Mesenchymal stem cell (in vitro differentiated cells and primary cell): ENCODE measurements around the gene TBK1.

Source experiments
- DNase-seq: peaks from one replicate; pipeline ENCODE4 v3.0.0-alpha.2; 2013
- H2AFZ ChIP-seq: one replicate; pipeline ENCODE4 v1.6.1; 2013; ENCODE audit warnings: low read depth, mild to moderate bottlenecking, control low read depth, inconsistent platforms, low read length, moderate library complexity
- H2AK5ac ChIP-seq: 2 replicates; pipeline ENCODE4 v1.6.1; 2013; ENCODE audit warnings: low read length, moderate library complexity, mild to moderate bottlenecking, inconsistent platforms; ENCODE audit not compliant: severe bottlenecking
- H2BK120ac ChIP-seq: one replicate; pipeline ENCODE4 v1.6.1; 2013; ENCODE audit warnings: low read depth, mild to moderate bottlenecking, inconsistent platforms, low read length, moderate library complexity
- H2BK12ac ChIP-seq, 2 experiments: one replicate each; pipeline ENCODE4 v1.6.1; 2013; ENCODE audit warnings: inconsistent platforms in 2 of 2, low read length in 2 of 2, mild to moderate bottlenecking in 2 of 2, moderate library complexity in 2 of 2, control low read depth in 1 of 2
- H2BK15ac ChIP-seq: one replicate; pipeline ENCODE4 v1.6.1; 2013; ENCODE audit warnings: mild to moderate bottlenecking, low read depth, inconsistent platforms; ENCODE audit not compliant: poor library complexity, severe bottlenecking
- H2BK5ac ChIP-seq: 2 replicates; pipeline ENCODE4 v1.6.1; 2013; ENCODE audit warnings: low read depth, mild to moderate bottlenecking, low read length, control low read depth, inconsistent platforms; ENCODE audit not compliant: poor library complexity, severe bottlenecking
- H3K14ac ChIP-seq, 2 experiments: one replicate each; pipeline ENCODE4 v1.6.1; 2013; ENCODE audit warnings: inconsistent platforms in 2 of 2, low read length in 2 of 2, control low read depth in 1 of 2, mild to moderate bottlenecking in 1 of 2, moderate library complexity in 1 of 2
- H3K18ac ChIP-seq, 2 experiments: one replicate each; pipeline ENCODE4 v1.6.1; 2013; ENCODE audit warnings: inconsistent platforms in 2 of 2, low read length in 2 of 2, control low read depth in 1 of 2, low read depth in 1 of 2, mild to moderate bottlenecking in 1 of 2
- H3K23ac ChIP-seq, 2 experiments: one replicate each; pipeline ENCODE4 v1.6.1; 2013; ENCODE audit warnings: inconsistent platforms in 2 of 2, low read length in 2 of 2, mild to moderate bottlenecking in 2 of 2, moderate library complexity in 2 of 2, control low read depth in 1 of 2
- H3K27ac ChIP-seq: 2 replicates; pipeline ENCODE4 v1.5.1; 2013; ENCODE audit warnings: mild to moderate bottlenecking, moderate library complexity, low read length, control low read depth, inconsistent platforms; ENCODE audit not compliant: poor library complexity, severe bottlenecking
- H3K27me3 ChIP-seq, 2 experiments: 2 replicates each; pipeline versions ENCODE4 v1.6.1 to v1.7.0; 2013; ENCODE audit warnings: low read length in 2 of 2, mild to moderate bottlenecking in 2 of 2, moderate library complexity in 2 of 2, control low read depth in 1 of 2, inconsistent platforms in 1 of 2; ENCODE audit not compliant: control insufficient read depth in 1 of 2, insufficient read depth in 1 of 2
- H3K36me3 ChIP-seq, 2 experiments: 2 replicates each; pipeline versions ENCODE4 v1.6.1 to v1.7.0; 2013; ENCODE audit warnings: low read length in 2 of 2, control low read depth in 1 of 2, inconsistent platforms in 1 of 2, low read depth in 1 of 2, mild to moderate bottlenecking in 1 of 2; ENCODE audit not compliant: insufficient read depth in 2 of 2, control insufficient read depth in 1 of 2
- H3K4ac ChIP-seq, 2 experiments: one replicate each; pipeline ENCODE4 v1.6.1; 2013; ENCODE audit warnings: inconsistent platforms in 2 of 2, low read length in 2 of 2, mild to moderate bottlenecking in 2 of 2, moderate library complexity in 2 of 2, control low read depth in 1 of 2, low read depth in 1 of 2
- H3K4me1 ChIP-seq: 2 replicates; pipeline ENCODE4 v1.6.1; 2013; ENCODE audit warnings: low read depth, low read length, control low read depth; ENCODE audit not compliant: control insufficient read depth, insufficient read depth
- H3K4me2 ChIP-seq: 2 replicates; pipeline ENCODE4 v1.6.1; 2013; ENCODE audit warnings: low read length, mild to moderate bottlenecking, inconsistent platforms; ENCODE audit not compliant: poor library complexity, severe bottlenecking
- H3K4me3 ChIP-seq, 2 experiments: 2 replicates each; pipeline versions ENCODE4 v1.5.1 to v1.7.0; 2013; ENCODE audit warnings: low read length in 2 of 2, mild to moderate bottlenecking in 2 of 2, control low read depth in 1 of 2, low read depth in 1 of 2; ENCODE audit not compliant: insufficient read depth in 1 of 2
- H3K79me1 ChIP-seq: replicated peaks from 2 replicates; pipeline ENCODE4 v1.6.1; 2013; ENCODE audit warnings: mild to moderate bottlenecking, control low read depth, low read length, inconsistent platforms; ENCODE audit not compliant: poor library complexity, severe bottlenecking
- H3K9ac ChIP-seq: 2 replicates; pipeline ENCODE4 v1.7.0; 2013; ENCODE audit warnings: mild to moderate bottlenecking, low read length, moderate library complexity
- H3K9me3 ChIP-seq: 2 replicates; pipeline ENCODE4 v1.7.0; 2013; ENCODE audit warnings: mild to moderate bottlenecking, low read length; ENCODE audit not compliant: control insufficient read depth
- H4K8ac ChIP-seq: one replicate; pipeline ENCODE4 v1.6.1; 2013; ENCODE audit warnings: inconsistent platforms, mild to moderate bottlenecking, low read length, moderate library complexity
- H4K91ac ChIP-seq: one replicate; pipeline ENCODE4 v1.6.1; 2013; ENCODE audit warnings: mild to moderate bottlenecking, low read length, inconsistent platforms
- WGBS: methylation state at CpG from one replicate; pipeline ENCODE4 v1.1.7; 2013; ENCODE audit warnings: mixed read lengths; 5-methylcytosine and 5-hydroxymethylcytosine counted together

TBK1 gene

DNA sequence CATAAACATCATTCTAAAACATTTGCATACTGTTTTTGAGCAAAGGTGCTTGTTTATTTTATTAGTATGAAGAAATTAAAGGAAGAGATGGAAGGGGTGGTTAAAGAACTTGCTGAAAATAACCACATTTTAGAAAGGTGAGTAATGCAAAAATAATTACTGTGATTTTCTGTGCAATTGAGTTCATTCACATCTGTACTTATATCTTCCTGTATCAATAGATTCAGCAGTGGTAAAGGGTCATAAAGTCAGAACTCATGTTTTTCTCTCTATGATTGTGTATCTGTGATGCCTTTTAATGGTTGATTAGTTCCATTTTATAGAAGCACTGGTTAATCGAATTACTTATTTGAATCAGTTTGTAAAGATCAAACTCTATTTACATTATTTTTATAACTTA lies 46.0 kb downstream of the TBK1 start:
- Histone ChIP-seq H4K91ac (no peak overlapping the region), H3K9ac (no peak overlapping the region), H2BK12ac (no peak overlapping the region), H3K9me3 (no peaks in the 10 kb centered on the region), H3K4ac (no peak overlapping the region), H3K4me1 (no peaks in the 10 kb centered on the region), H2BK15ac (no peak overlapping the region), H2BK5ac (no peak overlapping the region), H3K27me3 (no peaks in the 10 kb centered on the region), H3K14ac (no peak overlapping the region), H3K79me1 (peaks cover 2% of the 10 kb centered on the region), H2AFZ (no peak overlapping the region), H3K18ac (no peak overlapping the region), H3K27ac (no peak overlapping the region), H3K36me3 (peaks cover 18 to 91% of the 10 kb centered on the region in 2 experiments), H3K4me2 (no peak overlapping the region), H2BK120ac (no peak overlapping the region), H3K23ac (no peak overlapping the region), H3K4me3 (no peak overlapping the region), H2AK5ac (no peak overlapping the region), H4K8ac (no peak overlapping the region)
- WGBS, result no CpG with 5 or more reads among the region's 1 CpG
- no peak for DNase-seq

DNA sequence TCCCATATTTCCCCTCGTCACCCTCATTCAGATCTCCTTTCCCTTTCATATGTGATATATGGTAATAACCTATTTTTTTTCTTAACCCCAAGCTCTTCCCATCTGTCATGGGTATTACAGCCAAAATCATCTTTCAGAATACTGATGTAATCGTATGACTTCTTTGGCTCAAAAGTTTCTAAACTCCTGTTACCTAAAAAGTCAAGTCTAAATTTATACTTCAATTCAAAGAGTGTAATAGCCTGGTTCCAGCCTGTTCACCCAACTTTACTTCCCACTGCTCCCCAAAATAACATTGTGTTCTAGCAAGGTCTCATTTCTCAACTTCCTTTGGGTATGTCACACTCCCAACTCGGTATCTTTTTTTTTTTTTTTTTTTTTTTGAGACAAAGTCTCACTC lies 48.5 kb downstream of the TBK1 start:
- Histone ChIP-seq H3K9ac (no peak overlapping the region), H2BK5ac (no peak overlapping the region), H3K36me3 (peaks cover 12 to 69% of the 10 kb centered on the region in 2 experiments), H3K79me1 (peaks cover under 1% of the 10 kb centered on the region), H4K8ac (no peak overlapping the region), H3K27ac (no peak overlapping the region), H2AK5ac (no peak overlapping the region), H2AFZ (no peak overlapping the region), H3K4me3 (no peak overlapping the region), H2BK12ac (no peak overlapping the region), H3K9me3 (no peaks in the 10 kb centered on the region), H3K14ac (no peak overlapping the region), H2BK15ac (no peak overlapping the region), H3K27me3 (no peaks in the 10 kb centered on the region), H3K23ac (no peak overlapping the region), H4K91ac (no peak overlapping the region), H3K4me1 (no peaks in the 10 kb centered on the region), H3K4ac (no peak overlapping the region), H3K18ac (no peak overlapping the region), H3K4me2 (no peak overlapping the region), H2BK120ac (no peak overlapping the region)
- DNase-seq, result no peak
- 94% methylated on average over 2 of the region's 3 CpGs for WGBS

DNA sequence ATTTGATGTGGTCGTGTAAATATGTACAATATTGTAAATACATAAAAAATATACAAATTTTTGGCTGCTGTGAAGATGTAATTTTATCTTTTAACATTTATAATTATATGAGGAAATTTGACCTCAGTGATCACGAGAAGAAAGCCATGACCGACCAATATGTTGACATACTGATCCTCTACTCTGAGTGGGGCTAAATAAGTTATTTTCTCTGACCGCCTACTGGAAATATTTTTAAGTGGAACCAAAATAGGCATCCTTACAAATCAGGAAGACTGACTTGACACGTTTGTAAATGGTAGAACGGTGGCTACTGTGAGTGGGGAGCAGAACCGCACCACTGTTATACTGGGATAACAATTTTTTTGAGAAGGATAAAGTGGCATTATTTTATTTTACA lies 49.6 kb downstream of the TBK1 start:
- H3K9me3 ChIP-seq, result no peaks in the 10 kb centered on the region
- H3K9ac ChIP-seq, result no peak overlapping the region
- no peak overlapping the region for H2AFZ ChIP-seq
- H3K4me2 ChIP-seq, result no peak overlapping the region
- no peaks in the 10 kb centered on the region for H3K27me3 ChIP-seq
- WGBS, result 97% methylated on average over 5 of the region's 7 CpGs
- no peak overlapping the region for H3K27ac ChIP-seq
- no peak overlapping the region for H3K4ac ChIP-seq
- H3K23ac ChIP-seq, result no peak overlapping the region
- no peak overlapping the region for H3K14ac ChIP-seq
- no peak overlapping the region for H3K18ac ChIP-seq
- no peak overlapping the region for H2BK15ac ChIP-seq
- H3K4me1 ChIP-seq, result no peaks in the 10 kb centered on the region
- H3K4me3 ChIP-seq, result no peak overlapping the region
- no peak overlapping the region for H2BK5ac ChIP-seq
- H2BK120ac ChIP-seq, result no peak overlapping the region
- peaks cover 12 to 58% of the 10 kb centered on the region in 2 experiments for H3K36me3 ChIP-seq
- H2AK5ac ChIP-seq, result no peak overlapping the region
- DNase-seq, result no peak
- H2BK12ac ChIP-seq, result no peak overlapping the region
- H4K91ac ChIP-seq, result no peak overlapping the region
- no peak overlapping the region for H4K8ac ChIP-seq
- no peaks in the 10 kb centered on the region for H3K79me1 ChIP-seq

DNA sequence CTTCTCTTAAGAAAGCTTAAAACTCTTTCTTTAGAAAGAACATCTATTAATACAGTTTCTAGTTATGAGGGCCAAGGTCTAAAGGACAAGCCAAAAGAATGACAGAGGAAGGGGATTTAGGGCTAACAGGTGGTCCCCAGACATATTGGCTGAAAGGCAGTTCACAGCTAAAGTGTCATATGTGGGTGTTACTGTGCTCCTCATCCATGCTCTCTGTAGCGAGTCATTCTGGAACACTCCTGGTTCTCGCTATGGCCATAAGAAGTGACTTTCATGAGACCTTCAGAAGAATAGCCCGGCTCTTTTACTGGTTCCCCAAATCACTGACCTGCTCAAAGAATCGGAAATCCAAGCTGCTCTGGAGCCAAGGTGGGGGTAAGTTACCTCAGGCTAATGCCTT lies 55.0 kb downstream of the TBK1 start:
- Histone ChIP-seq H4K8ac (no peak overlapping the region), H3K9ac (no peak overlapping the region), H3K79me1 (no peaks in the 10 kb centered on the region), H3K14ac (no peak overlapping the region), H3K4ac (no peak overlapping the region), H3K27me3 (no peaks in the 10 kb centered on the region), H3K18ac (no peak overlapping the region), H4K91ac (no peak overlapping the region), H3K27ac (no peak overlapping the region), H2BK120ac (no peak overlapping the region), H3K4me1 (no peaks in the 10 kb centered on the region), H3K23ac (no peak overlapping the region), H2BK15ac (no peak overlapping the region), H3K9me3 (no peaks in the 10 kb centered on the region), H3K4me2 (no peak overlapping the region), H2AK5ac (no peak overlapping the region), H2AFZ (no peak overlapping the region), H2BK12ac (no peak overlapping the region), H2BK5ac (no peak overlapping the region), H3K4me3 (no peak overlapping the region), H3K36me3 (peaks cover 0 to 14% of the 10 kb centered on the region in 2 experiments)
- no peak for DNase-seq
- 97% methylated on average over 4 of the region's 4 CpGs for WGBS
